Keratinocyte (primary cell): ENCODE data around the gene APOL1. TPM values are rescaled to one million over a fixed set of nuclear protein-coding genes. Genes with fewer than 3 reads are reported as not detected.

ENCODE experiments used
- DNase-seq: peaks from one replicate; pipeline ENCODE4 v3.0.0-alpha.2; 2011; ENCODE audit warnings: low read depth, missing footprints, low spot score
- FAIRE-seq: peaks from 2 replicates; lab custom pipeline; 2011; peaks lifted over from hg19 to GRCh38; lab: Jason Lieb, UNC
- H2AFZ ChIP-seq: 2 replicates; pipeline ENCODE4 v1.6.0; 2012; ENCODE audit warnings: low read length, control low read depth, inconsistent platforms; ENCODE audit not compliant: control insufficient read depth
- H3K27ac ChIP-seq: 2 replicates; pipeline ENCODE4 v1.5.1; 2011; ENCODE audit warnings: low read length; ENCODE audit not compliant: control insufficient read depth, insufficient read depth
- H3K27me3 ChIP-seq: 3 replicates; pipeline ENCODE4 v1.6.0; 2011; ENCODE audit warnings: low read length; ENCODE audit not compliant: control insufficient read depth, insufficient read depth; ENCODE audit errors: extremely low read depth
- H3K36me3 ChIP-seq, 2 experiments: 2 replicates in 1 of 2; 3 replicates in 1 of 2; pipeline ENCODE4 v1.5.1; 2011; ENCODE audit warnings: low read length in 2 of 2, mild to moderate bottlenecking in 1 of 2; ENCODE audit not compliant: control insufficient read depth in 2 of 2, insufficient read depth in 2 of 2; ENCODE audit errors: extremely low read depth in 1 of 2
- H3K4me1 ChIP-seq: 3 replicates; pipeline ENCODE4 v1.5.1; 2011; ENCODE audit warnings: low read length; ENCODE audit not compliant: control insufficient read depth, insufficient read depth; ENCODE audit errors: extremely low read depth
- H3K4me2 ChIP-seq: 3 replicates; pipeline ENCODE4 v1.6.0; 2011; ENCODE audit warnings: low read depth, low read length; ENCODE audit not compliant: control insufficient read depth, insufficient read depth; ENCODE audit errors: extremely low read depth
- H3K4me3 ChIP-seq, 3 experiments: fragments of 200-600 bp in 1 of 3; sonication (generic) in 1 of 3; 2 replicates in 2 of 3; 3 replicates in 1 of 3; pipeline ENCODE4 v1.5.1; 2011 to 2016; ENCODE audit warnings: low read length in 3 of 3, mild to moderate bottlenecking in 3 of 3, control low read depth in 2 of 3, inconsistent platforms in 1 of 3, low read depth in 1 of 3, mixed read lengths in 1 of 3, mixed run types in 1 of 3, moderate library complexity in 1 of 3; ENCODE audit not compliant: control insufficient read depth in 2 of 3, insufficient read depth in 2 of 3; ENCODE audit errors: extremely low read depth in 1 of 3
- H3K79me2 ChIP-seq: 2 replicates; pipeline ENCODE4 v1.6.0; 2012; ENCODE audit warnings: low read length; ENCODE audit not compliant: control insufficient read depth, insufficient read depth
- H3K9ac ChIP-seq: 3 replicates; pipeline ENCODE4 v1.6.0; 2011; ENCODE audit warnings: low read length; ENCODE audit not compliant: control insufficient read depth, insufficient read depth; ENCODE audit errors: extremely low read depth
- H3K9me1 ChIP-seq: 3 replicates; pipeline ENCODE4 v1.6.0; 2011; ENCODE audit warnings: low read length; ENCODE audit not compliant: control insufficient read depth, insufficient read depth; ENCODE audit errors: extremely low read depth
- H3K9me3 ChIP-seq: 2 replicates; pipeline ENCODE4 v1.5.1; 2012; ENCODE audit warnings: low read depth, low read length; ENCODE audit not compliant: control insufficient read depth
- H4K20me1 ChIP-seq: 3 replicates; pipeline ENCODE4 v1.6.0; 2011; ENCODE audit warnings: low read length; ENCODE audit not compliant: control insufficient read depth, insufficient read depth; ENCODE audit errors: extremely low read depth
- CTCF ChIP-seq, 3 experiments: IDR thresholded peaks in 1 of 3; conservative IDR thresholded peaks in 1 of 3; optimal IDR thresholded peaks in 1 of 3; 2 replicates in 2 of 3; 3 replicates in 1 of 3; pipeline versions ENCODE3 to v1.5.1; 2011; ENCODE audit warnings: low read length in 3 of 3, mild to moderate bottlenecking in 3 of 3, moderate library complexity in 2 of 3, control low read depth in 1 of 3, inconsistent platforms in 1 of 3; ENCODE audit not compliant: insufficient read depth in 2 of 3; ENCODE audit errors: extremely low read depth in 1 of 3
- EZH2 ChIP-seq: IDR thresholded peaks from one replicate; pipeline ENCODE4 v1.6.1; 2012; ENCODE audit warnings: inconsistent platforms, mild to moderate bottlenecking, low read length, moderate library complexity
- dilution Hi-C: fragments of 300-500 bp; cut with MboI; formaldehyde crosslinking; loops from one replicate; pipeline ENCODE4 v1.7.0; 2020; ENCODE audit warnings: low sequenced_read_pairs; ENCODE audit not compliant: extremely low pct_ligation_motif_present
- polyA plus RNA-seq, 5 experiments: library from polyadenylated mRNA; depleted of rRNA in 3 of 5; stranded (reverse) in 3 of 5; stranded (forward) in 1 of 5; unstranded in 1 of 5; fragments of >200 nt; gene quantifications; 1 replicate in 1 of 5; 2 replicates in 3 of 5; 3 replicates in 1 of 5; pipeline versions ENCODE4 v1.2.1 to v1.2.3, GENCODE V29; 2011 to 2012; ENCODE audit warnings: missing spikeins in 2 of 5, low read depth in 1 of 5, low replicate concordance in 1 of 5

APOL1 gene
- polyA plus RNA-seq, 1 donor (not counting 4 experiments of a cell fraction or from before 2014, with no cell fraction given) = 3.0 TPM

GRCh38 chr22:36218648-36219193 is 34.2 kb upstream of the APOL1 start:
- no peaks in the 10 kb centered on the region for H4K20me1 ChIP-seq
- no peaks in the 10 kb centered on the region for H3K9me1 ChIP-seq
- peaks cover 7% of the 10 kb centered on the region for H3K27me3 ChIP-seq
- FAIRE-seq = no peak
- DNase-seq = no peak
- H3K36me3 ChIP-seq = no peaks in the 10 kb centered on the region
- H3K9me3 ChIP-seq = no peaks in the 10 kb centered on the region
- H2AFZ ChIP-seq = no peak overlapping the region
- H3K9ac ChIP-seq = no peak overlapping the region
- no peaks in the 10 kb centered on the region for H3K79me2 ChIP-seq
- H3K27ac ChIP-seq = no peak overlapping the region
- dilution Hi-C loops = no loop called here
- TF ChIP-seq EZH2 (no peak), CTCF (optimal IDR thresholded peaks at IDR 0.05 in 1 of 3, IDR thresholded peaks at IDR 0.05 in 1 of 3, conservative IDR thresholded peaks at IDR 0.05 in 1 of 3; ENCODE audit: extremely low read depth in 1 of 3, insufficient read depth in 2 of 3, low read length in 3 of 3) (no peak)
- H3K4me2 ChIP-seq = no peak overlapping the region
- H3K4me1 ChIP-seq = no peaks in the 10 kb centered on the region
- H3K4me3 ChIP-seq = no peak overlapping the region

- Histone ChIP-seq H3K36me3 (no peaks in the 10 kb centered on the region), H3K9me3 (no peaks in the 10 kb centered on the region), H3K79me2 (no peaks in the 10 kb centered on the region), H2AFZ (no peak overlapping the region), H4K20me1 (no peaks in the 10 kb centered on the region), H3K4me3 (no peak overlapping the region), H3K4me2 (no peak overlapping the region), H3K9me1 (no peaks in the 10 kb centered on the region), H3K27me3 (peaks cover under 1% of the 10 kb centered on the region), H3K27ac (no peak overlapping the region), H3K9ac (no peak overlapping the region), H3K4me1 (no peaks in the 10 kb centered on the region)
- no peak for DNase-seq
- TF ChIP-seq CTCF (optimal IDR thresholded peaks at IDR 0.05 in 1 of 3, IDR thresholded peaks at IDR 0.05 in 1 of 3, conservative IDR thresholded peaks at IDR 0.05 in 1 of 3; ENCODE audit: extremely low read depth in 1 of 3, insufficient read depth in 2 of 3, low read length in 3 of 3) (no peak), EZH2 (no peak)
- FAIRE-seq = peak; percentile 90
- dilution Hi-C loops = no loop called here
Measured at GRCh38 chr22:36220451-36220921, 32.4 kb upstream of the APOL1 start.
